ENCODE measurements around the gene DPPA5. TPM values are rescaled to one million over a fixed set of nuclear protein-coding genes. Genes with fewer than 3 reads are reported as not detected.
"Not testable (repeated sequence)": the region's sequence is repeated elsewhere in the genome, so short reads cannot be mapped to it uniquely, and the experiment has no call there.

The DPPA5 gene
- total RNA-seq, 1 donor from 2014 or later, result not detected

DNA sequence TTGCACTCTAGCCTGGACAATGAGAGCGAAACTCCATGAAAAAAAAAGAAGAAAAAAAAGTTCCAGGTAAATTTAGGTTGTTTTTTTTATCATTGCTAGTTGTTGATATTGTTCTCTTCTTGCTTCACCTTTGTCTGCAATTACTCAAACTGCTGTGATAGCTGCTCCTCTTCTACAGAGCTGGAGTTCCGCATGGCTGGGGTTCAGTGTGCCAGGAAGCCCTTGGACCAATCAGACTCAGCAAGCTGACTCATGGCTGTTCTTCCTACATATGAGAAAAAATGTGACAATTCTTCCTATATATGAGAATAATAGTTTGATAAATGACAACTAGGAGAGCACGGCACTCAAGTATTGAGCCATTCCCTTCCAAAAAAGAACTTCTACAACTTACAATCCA is 28.4 kb downstream of the DPPA5 start:
- Mint-ChIP-seq H3K36me3 (ENCODE audit: unreplicated experiment) (no peaks in the 10 kb centered on the region), H3K4me3 (ENCODE audit: unreplicated experiment) (no peak overlapping the region), H3K4me1 (ENCODE audit: low read depth, unreplicated experiment) (no peaks in the 10 kb centered on the region), H3K9me3 (ENCODE audit: unreplicated experiment) (no peaks in the 10 kb centered on the region), H3K27me3 (ENCODE audit: unreplicated experiment) (no peaks in the 10 kb centered on the region), H3K27ac (ENCODE audit: unreplicated experiment) (no peak overlapping the region)
- TF ChIP-seq CTCF (IDR thresholded peaks at IDR 0.05; ENCODE audit: partially characterized antibody, unreplicated experiment), result no peak
- no peak for DNase-seq

DNA sequence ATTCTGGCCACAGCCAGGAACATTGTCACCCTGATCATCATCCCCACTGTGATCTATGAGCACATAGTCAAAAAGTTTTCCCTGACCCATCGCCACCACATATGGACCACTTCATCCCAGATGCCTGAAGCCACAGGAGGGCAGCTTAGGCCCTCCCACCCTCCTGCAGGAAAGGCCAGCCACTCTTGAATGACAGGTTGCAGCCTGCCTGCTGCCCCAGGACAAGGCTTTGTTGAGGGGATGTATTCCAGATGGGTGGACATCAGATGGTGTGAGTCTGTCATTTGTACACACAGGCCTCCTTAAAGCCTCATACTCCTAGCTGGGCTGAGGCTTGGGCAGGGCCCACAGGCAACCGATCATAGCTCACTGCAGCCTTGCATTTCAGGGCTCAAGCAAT is 30.8 kb downstream of the DPPA5 start:
- no peak overlapping the region for H3K4me3 Mint-ChIP-seq (ENCODE audit: unreplicated experiment)
- TF ChIP-seq CTCF (IDR thresholded peaks at IDR 0.05; ENCODE audit: partially characterized antibody, unreplicated experiment), result no peak
- DNase-seq, result no peak
- no peaks in the 10 kb centered on the region for H3K9me3 Mint-ChIP-seq (ENCODE audit: unreplicated experiment)
- H3K27ac Mint-ChIP-seq (ENCODE audit: unreplicated experiment), result no peak overlapping the region
- H3K36me3 Mint-ChIP-seq (ENCODE audit: unreplicated experiment), result peaks cover 4% of the 10 kb centered on the region
- no peaks in the 10 kb centered on the region for H3K4me1 Mint-ChIP-seq (ENCODE audit: low read depth, unreplicated experiment)
- no peaks in the 10 kb centered on the region for H3K27me3 Mint-ChIP-seq (ENCODE audit: unreplicated experiment)

DNA sequence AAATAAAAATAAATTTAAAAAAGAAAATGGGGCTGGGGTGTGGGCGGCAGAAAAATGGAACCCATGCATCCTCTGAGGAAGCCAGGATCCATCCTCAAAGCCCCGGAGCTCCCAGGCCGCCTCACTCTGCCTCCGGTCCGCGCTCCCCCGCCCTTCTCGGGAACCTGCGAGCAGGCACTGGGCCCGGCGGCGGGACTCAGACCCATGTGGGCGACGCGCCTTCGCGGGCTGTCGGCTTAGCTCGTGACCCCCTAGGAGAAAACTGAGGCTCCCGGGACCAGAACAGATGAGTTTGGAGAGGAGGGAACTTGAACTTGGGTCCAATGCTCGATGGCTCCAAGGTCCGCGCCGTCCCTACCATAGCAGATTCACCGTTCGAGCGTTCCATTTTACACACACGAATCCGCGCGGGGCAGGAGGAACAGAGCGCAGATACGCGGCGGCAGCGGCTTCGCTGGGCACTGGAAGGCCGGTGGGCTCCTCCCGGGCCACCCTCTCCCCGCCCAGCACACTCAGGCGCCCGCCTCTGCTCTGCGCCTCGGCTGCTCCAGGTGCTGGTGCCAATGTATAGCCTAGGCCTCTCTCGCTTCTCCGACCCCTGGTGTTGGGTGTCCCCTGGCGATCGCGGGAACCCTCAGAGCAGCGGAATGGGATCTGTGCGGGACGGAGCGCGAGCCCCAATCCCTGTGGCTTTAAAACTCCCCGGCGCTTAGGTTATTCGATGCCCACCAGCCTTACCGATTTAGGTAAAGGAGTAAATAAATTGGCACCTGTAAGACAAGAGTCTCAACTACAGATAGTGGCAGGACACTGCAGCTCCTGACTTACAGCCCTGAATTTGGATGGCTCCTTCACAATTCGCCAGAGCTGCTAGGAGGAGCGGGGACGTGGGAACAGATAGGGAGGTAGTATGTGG is 39.2 kb downstream of the DPPA5 start:
- H3K4me3 Mint-ChIP-seq (ENCODE audit: unreplicated experiment), result peak overlapping the region; percentile 71
- TF ChIP-seq CTCF (IDR thresholded peaks at IDR 0.05; ENCODE audit: partially characterized antibody, unreplicated experiment), result no peak
- H3K9me3 Mint-ChIP-seq (ENCODE audit: unreplicated experiment), result peaks cover 1% of the 10 kb centered on the region
- peak; percentile 29 for DNase-seq
- peaks cover 10% of the 10 kb centered on the region for H3K27me3 Mint-ChIP-seq (ENCODE audit: unreplicated experiment)
- peaks cover 4% of the 10 kb centered on the region for H3K36me3 Mint-ChIP-seq (ENCODE audit: unreplicated experiment)
- peaks cover 3% of the 10 kb centered on the region for H3K4me1 Mint-ChIP-seq (ENCODE audit: low read depth, unreplicated experiment)
- H3K27ac Mint-ChIP-seq (ENCODE audit: unreplicated experiment), result no peak overlapping the region

- Mint-ChIP-seq H3K27me3 (ENCODE audit: unreplicated experiment) (peaks cover 12% of the 10 kb centered on the region), H3K27ac (ENCODE audit: unreplicated experiment) (peak overlapping the region; percentile 22), H3K4me3 (ENCODE audit: unreplicated experiment) (peak overlapping the region; percentile 99)
- DNase-seq; H3K4me1 Mint-ChIP-seq (ENCODE audit: low read depth, unreplicated experiment); H3K36me3 Mint-ChIP-seq (ENCODE audit: unreplicated experiment); H3K9me3 Mint-ChIP-seq (ENCODE audit: unreplicated experiment): not testable (repeated sequence)
Observed at GRCh38 chr6:73310503-73310845, 43.6 kb downstream of the DPPA5 start.

DNA sequence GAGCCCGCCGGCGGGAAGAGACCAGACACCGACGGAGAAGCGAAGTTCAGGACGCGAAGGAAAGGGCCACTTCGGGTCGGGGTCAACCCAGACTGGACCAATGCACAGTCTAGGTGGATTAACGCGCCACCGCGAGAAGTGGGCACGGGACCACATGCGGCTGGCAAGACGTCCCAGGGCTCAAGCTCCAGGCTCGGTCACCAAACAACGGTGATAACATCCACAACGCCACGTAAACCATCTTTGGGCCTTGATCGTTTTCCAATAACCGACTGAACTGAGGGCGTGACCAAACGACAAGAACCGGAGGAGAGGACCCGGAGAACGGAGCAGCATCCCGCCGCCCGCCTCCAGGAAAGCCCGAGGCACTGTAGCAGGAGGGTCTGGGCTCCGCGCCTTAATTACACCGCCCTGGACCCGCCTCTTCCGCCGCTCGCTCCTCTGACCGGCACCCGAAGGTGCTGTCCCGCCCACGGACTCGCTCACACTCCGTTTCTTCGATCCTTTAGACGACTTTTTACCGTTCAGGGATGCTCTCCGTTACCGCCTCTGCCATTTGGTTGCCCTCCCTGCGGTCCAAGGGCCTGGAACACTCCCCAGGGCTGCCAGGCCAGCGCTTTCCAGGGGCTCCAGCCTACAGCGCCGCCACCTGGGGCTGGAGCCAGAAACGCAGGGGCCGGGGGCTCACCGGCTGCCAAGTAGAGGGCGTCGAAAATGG is 44.1 kb downstream of the DPPA5 start:
- no peak for TF ChIP-seq CTCF (IDR thresholded peaks at IDR 0.05; ENCODE audit: partially characterized antibody, unreplicated experiment)
- peak; percentile 68 for DNase-seq
- H3K4me1 Mint-ChIP-seq (ENCODE audit: low read depth, unreplicated experiment), result peaks cover 9% of the 10 kb centered on the region
- H3K4me3 Mint-ChIP-seq (ENCODE audit: unreplicated experiment), result peak overlapping the region; percentile 99
- H3K27ac Mint-ChIP-seq (ENCODE audit: unreplicated experiment), result peak overlapping the region; percentile 72
- H3K27me3 Mint-ChIP-seq (ENCODE audit: unreplicated experiment), result peaks cover 12% of the 10 kb centered on the region
- peaks cover 6% of the 10 kb centered on the region for H3K9me3 Mint-ChIP-seq (ENCODE audit: unreplicated experiment)
- no peaks in the 10 kb centered on the region for H3K36me3 Mint-ChIP-seq (ENCODE audit: unreplicated experiment)

Data from glutamatergic neuron (in vitro differentiated cells).